Measurements from ENCODE around the gene CHMP4A.

CHMP4A gene

GRCh38 chr14:24240110-24240918 is 27.0 kb upstream of the CHMP4A start:
- Histone ChIP-seq H3K4me3 (ENCODE audit: low read depth, low read length) (no peak overlapping the region), H3K27me3 (no peaks in the 10 kb centered on the region), H3K36me3 (peaks cover 38% of the 10 kb centered on the region), H3K4me1 (no peaks in the 10 kb centered on the region), H3K9me3 (no peaks in the 10 kb centered on the region)
- TF ChIP-seq, protein P1, sequence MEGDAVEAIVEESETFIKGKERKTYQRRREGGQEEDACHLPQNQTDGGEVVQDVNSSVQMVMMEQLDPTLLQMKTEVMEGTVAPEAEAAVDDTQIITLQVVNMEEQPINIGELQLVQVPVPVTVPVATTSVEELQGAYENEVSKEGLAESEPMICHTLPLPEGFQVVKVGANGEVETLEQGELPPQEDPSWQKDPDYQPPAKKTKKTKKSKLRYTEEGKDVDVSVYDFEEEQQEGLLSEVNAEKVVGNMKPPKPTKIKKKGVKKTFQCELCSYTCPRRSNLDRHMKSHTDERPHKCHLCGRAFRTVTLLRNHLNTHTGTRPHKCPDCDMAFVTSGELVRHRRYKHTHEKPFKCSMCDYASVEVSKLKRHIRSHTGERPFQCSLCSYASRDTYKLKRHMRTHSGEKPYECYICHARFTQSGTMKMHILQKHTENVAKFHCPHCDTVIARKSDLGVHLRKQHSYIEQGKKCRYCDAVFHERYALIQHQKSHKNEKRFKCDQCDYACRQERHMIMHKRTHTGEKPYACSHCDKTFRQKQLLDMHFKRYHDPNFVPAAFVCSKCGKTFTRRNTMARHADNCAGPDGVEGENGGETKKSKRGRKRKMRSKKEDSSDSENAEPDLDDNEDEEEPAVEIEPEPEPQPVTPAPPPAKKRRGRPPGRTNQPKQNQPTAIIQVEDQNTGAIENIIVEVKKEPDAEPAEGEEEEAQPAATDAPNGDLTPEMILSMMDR (IDR thresholded peaks at IDR 0.05; ENCODE audit: low read depth, low read length): no peak
- no peak for DNase-seq

DNA sequence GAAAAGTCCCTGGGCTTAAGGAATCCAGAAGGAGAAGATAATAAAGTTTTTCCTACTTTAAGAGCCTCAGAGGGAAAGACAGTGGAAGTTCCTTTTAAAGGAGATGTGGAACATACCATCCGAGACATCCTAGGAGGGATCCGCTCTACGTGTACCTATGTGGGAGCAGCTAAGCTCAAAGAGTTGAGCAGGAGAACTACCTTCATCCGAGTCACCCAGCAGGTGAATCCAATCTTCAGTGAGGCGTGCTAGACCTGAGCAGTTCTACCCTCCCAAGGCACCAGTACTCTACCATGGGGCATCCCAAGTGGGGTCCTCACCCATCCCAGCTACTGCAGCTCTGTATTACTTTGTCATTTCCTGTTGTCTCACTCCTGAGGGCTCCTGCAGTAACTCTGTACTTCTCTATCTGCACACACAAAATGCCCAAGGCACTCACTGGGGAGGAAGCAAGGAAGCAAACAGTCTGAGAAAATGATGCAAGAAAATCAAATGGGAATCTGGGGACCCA is 25.3 kb upstream of the CHMP4A start:
- Histone ChIP-seq H3K4me3 (ENCODE audit: low read depth, low read length) (no peak overlapping the region), H3K9me3 (no peaks in the 10 kb centered on the region), H3K27me3 (no peaks in the 10 kb centered on the region), H3K36me3 (peaks cover 38% of the 10 kb centered on the region), H3K4me1 (no peaks in the 10 kb centered on the region; the same call in 1 of the 2 replicates)
- TF ChIP-seq, protein P1 (IDR thresholded peaks at IDR 0.05; ENCODE audit: low read depth, low read length): no peak
- no peak for DNase-seq

- no peaks in the 10 kb centered on the region for H3K27me3 ChIP-seq
- peaks cover 4% of the 10 kb centered on the region; the same call in 1 of the 2 replicates for H3K4me1 ChIP-seq
Observed at GRCh38 chr14:24238123-24238522, 24.8 kb upstream of the CHMP4A start.

DNA sequence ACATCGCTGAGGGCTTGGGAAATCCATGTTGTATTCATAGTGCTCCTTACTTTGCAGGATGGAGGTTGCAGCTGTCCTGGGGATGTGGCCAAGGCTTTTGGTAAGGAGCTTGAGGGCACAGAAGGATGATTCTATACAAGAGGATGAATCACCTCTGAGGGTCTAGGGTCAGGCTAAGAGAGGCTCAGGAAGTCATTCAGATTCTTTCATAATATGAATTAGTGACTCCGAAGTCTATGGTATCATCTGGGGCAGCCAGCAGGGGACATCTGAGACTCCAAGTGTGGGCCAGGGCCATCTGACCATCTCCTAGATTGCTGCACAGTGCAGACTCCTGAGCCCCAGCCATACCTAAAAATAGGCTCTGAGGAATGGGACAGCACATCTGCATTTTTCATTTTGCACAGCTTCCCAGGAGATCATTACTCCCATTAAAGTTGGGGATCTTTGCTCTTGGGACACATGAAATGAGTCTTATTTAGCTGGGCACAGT is 24.2 kb upstream of the CHMP4A start:
- DNase-seq: no peak
- no peaks in the 10 kb centered on the region for H3K9me3 ChIP-seq
- no peaks in the 10 kb centered on the region for H3K27me3 ChIP-seq
- H3K4me3 ChIP-seq (ENCODE audit: low read depth, low read length): no peak overlapping the region
- H3K4me1 ChIP-seq: peaks cover 4% of the 10 kb centered on the region; the same call in 1 of the 2 replicates
- H3K36me3 ChIP-seq: peaks cover 38% of the 10 kb centered on the region
- TF ChIP-seq, protein P1 (IDR thresholded peaks at IDR 0.05; ENCODE audit: low read depth, low read length): no peak

More at GRCh38 chr14:24238123-24238522, 24.8 kb upstream of the CHMP4A start:
- Histone ChIP-seq H3K36me3 (peaks cover 38% of the 10 kb centered on the region), H3K9me3 (no peaks in the 10 kb centered on the region), H3K4me3 (ENCODE audit: low read depth, low read length) (no peak overlapping the region)
- TF ChIP-seq, protein P1 (IDR thresholded peaks at IDR 0.05; ENCODE audit: low read depth, low read length): no peak
- no peak for DNase-seq

DNA sequence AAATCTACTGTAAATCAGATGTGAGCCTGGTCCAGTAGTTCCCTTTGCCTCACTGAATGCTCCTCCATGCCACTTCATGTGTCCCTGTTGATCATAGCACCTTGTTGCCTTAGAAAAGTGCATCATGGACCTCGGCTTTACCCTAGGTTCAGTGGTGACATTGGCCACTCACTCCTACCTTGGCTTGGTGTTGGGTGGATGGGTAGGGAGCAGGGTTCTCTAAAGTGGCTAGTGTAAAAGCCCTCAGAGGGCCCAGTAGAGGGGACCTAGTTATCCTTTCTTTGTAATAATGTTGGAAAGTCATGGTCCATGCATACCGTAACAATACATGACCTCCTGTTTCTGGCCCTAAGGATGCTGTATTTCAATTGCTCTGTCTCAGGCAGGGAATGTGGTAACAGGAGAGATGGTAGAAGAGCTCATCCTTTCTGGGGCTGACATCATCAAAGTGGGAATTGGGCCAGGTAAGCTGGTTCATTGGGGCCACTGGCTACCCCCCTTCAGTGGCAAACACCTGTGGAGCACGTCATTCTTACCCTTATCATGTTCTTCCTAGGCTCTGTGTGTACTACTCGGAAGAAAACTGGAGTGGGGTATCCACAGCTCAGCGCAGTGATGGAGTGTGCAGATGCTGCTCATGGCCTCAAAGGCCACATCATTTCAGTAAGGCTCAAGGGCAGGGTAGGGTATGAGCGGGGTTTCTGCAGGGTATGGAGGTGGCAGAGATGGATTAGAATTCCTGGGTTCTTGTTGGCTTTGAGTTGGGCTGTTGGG is 23.6 kb upstream of the CHMP4A start:
- Histone ChIP-seq H3K4me3 (ENCODE audit: low read depth, low read length) (no peak overlapping the region), H3K4me1 (peaks cover 4% of the 10 kb centered on the region; the same call in 1 of the 2 replicates), H3K27me3 (no peaks in the 10 kb centered on the region), H3K9me3 (no peaks in the 10 kb centered on the region), H3K36me3 (peaks cover 38% of the 10 kb centered on the region)
- no peak for DNase-seq
- TF ChIP-seq, protein P1 (IDR thresholded peaks at IDR 0.05; ENCODE audit: low read depth, low read length): no peak

All from BE2C (cell line).